HK-2 (cell line): Measurements from ENCODE around the gene IFNL4.
A peak's percentile ranks its signal among the peaks of the same experiment; 100 is the strongest.
"Not testable (repeated sequence)": the region's sequence is repeated elsewhere in the genome, so short reads cannot be mapped to it uniquely, and the experiment has no call there.

Experiments
- DNase-seq: peaks from one replicate; pipeline ENCODE4 v3.0.0-alpha.2; 2018; ENCODE audit not compliant: unreplicated experiment

The IFNL4 gene

DNA sequence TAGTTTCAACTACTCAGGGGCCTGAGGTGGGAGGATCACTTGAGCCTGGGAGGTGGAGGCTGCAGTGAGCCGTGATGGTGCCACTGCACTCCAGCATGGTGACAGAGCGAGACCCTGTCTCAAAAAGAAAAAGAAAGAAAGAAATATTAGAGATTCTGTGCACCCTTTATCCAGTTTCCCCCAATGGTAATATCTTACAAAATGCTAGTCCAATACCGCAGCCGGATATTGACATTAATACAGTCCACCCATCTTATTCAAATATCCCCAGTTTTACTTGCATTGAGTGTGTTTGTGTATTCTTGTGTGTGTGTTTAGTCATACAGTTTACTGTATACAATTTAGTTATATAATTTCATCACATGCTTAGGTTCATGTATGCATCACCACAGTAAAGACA is 8.6 kb upstream of the IFNL4 start:
- no peak for DNase-seq

DNA sequence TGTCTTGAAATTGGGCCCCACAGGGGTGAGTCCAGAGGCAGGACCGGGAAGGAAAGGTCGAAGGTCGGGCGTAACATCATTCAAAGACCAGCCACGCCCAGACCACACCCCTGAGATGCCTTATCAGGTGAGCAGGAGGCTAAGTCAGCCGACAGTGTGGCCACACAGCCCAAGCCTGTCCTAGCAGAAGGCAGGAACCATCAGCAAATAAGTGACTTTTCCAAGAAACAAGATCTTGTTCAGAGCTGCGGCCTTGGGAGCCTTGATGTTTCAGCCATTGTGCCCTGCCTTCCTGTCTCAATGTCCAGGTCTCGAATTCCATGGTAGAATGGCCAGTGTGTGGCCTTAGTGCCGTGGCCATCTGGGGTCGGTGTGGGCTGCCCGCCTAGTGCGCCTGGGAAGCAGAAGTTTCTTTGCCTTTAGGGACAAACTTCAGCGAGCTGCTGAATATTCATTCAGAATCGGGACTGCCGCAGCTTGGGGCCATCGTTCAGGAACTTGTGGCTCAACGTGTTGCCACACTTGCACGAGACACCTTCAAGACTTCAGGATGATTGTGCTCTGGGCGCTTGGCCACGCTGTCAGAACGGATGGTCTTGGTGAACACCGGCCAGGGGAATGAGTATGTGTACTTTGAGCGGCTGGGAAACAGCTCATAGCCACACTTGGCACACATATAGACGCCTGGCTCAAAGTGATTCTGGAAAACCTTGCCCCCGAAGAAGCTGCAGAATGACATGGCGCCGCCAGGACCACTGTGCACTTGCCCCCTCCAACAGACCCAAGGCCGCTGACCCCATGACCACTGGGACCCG is 6.1 kb upstream of the IFNL4 start:
- DNase-seq = no peak

DNA sequence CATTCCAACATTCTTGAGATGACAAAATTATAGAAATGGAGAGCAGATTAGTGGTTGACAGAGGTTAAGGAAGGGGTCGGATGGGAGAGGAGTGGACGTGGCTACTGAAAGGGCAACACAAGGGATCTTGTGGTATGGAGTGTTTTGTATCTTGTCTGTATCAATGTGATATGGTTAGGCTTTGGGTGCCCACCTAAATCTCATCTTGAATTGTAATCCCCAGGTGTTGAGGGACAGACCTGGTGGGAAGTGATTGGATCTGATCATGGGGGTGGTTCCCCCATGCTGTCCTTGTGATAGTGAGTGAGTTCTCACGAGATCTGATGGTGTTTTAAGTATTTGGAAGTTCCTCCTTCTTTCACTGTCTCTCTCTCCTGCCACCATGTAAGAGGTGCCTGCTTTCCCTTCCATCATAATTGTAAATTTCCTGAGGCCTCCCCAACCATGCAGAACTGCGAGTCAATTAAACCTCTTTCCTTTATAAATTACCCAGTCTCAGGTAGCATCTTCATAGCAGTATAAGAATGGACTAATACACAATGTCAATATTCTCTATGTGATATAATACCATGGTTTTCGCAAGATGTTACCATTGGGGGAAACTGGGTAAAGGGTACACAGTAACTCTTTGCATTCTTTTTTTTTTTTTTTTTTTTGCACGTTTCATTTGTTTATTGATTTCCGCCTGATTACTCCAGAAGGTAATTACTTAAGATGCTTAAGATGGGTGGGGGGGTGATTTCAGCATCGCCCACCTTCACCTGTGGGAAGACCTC is 4.9 kb upstream of the IFNL4 start:
- no peak for DNase-seq

DNA sequence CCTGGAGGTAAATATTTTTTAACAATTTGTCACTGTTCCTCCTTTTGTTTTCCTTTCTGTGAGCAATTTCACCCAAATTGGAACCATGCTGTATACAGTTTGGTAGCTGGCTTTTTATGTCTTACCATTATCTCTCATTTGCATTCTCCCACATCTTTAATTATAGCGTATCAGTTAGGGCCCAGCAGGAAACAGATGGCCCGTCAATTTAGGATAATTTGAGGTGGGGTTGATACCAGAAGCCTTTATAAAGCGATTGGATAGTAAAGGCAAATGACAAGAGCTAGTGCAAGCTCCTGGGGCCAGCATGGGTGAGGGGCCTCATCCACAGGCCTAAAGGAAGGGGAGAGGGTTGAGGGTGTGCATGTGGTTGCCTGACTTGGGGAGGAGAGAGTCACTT is 3.8 kb upstream of the IFNL4 start:
- DNase-seq = no peak

DNA sequence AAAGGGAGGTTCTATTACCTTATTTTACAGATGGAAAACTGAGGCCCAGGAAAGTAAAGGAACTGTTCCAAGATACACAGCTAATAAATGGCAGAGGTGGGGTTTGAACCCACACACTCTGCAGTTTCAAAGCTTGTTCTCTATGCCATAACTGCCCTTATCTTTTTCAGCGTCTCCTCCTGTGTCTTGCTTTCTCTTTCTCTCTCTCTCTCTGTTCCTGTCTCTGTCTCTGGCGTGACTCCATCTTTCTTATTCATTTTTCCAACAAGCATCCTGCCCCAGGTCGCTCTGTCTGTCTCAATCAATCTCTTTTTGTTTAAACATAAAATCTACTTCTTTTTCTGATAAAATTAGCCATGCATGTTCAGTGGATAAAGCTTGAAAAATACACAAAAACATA is 3.2 kb upstream of the IFNL4 start:
- DNase-seq = no peak

DNA sequence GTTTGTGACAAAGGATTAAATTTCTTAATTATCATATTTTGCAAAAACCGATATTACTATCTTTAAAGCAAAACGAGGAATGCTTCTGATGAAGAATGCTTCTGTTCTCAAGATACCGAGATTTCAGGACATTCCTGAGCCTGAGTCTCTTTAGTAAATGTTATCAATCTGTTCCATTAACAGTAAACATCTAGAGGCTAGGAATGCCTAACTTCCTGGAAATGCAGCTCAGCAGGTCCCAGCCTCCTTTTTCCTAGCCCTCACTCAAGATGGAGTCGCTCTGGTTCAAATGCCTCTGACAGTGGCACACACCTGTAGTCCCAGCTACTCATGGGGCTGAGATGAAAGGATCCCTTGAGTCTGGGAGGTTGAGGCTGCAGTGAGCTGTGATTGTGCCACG is 2.4 kb upstream of the IFNL4 start:
- no peak for DNase-seq

DNA sequence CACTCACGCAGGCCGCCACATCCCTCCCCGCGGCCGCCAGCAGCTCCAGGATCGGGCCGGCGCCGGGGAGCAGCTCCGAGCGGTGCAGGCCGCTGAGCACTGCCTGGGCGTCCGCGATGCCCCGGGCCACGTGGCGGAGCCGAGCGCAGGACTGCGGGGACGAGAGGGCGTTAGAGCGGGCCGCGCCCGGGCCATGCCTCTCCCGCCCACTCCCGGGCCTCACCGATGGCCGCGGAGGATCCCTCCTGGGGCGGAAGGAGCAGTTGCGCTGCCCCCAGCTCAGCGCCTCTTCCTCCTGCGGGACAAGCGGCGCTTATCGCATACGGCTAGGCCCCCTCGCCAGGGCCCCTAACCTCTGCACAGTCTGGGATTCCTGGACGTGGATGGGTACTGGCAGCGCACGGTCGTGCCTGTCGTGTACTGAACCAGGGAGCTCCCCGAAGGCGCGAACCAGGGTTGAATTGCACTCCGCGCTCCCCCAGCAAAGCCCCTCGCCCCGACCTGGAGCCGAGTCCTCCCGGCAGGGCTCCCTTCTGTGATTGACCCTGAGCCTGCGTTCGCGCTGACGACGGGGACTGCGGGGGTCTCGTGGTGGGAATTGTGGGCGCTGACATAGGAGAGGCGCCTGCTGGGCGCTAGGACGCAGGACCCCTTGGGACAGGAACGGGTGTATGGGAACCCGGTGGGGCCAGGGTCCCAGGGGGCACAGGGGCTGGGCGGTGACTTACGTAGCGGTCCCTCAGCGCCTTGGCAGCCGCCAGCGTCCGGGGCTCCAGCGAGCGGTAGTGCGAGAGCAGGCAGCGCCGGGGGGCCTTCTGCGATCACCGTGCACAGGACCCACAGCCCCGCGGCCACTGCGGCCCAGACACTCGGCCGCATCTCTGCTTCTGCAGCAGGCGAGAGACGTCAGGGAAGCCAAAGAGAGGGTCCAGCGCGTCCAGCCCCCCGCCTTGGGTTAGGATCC is 673 bp downstream of the IFNL4 start:
- no peak for DNase-seq

DNA sequence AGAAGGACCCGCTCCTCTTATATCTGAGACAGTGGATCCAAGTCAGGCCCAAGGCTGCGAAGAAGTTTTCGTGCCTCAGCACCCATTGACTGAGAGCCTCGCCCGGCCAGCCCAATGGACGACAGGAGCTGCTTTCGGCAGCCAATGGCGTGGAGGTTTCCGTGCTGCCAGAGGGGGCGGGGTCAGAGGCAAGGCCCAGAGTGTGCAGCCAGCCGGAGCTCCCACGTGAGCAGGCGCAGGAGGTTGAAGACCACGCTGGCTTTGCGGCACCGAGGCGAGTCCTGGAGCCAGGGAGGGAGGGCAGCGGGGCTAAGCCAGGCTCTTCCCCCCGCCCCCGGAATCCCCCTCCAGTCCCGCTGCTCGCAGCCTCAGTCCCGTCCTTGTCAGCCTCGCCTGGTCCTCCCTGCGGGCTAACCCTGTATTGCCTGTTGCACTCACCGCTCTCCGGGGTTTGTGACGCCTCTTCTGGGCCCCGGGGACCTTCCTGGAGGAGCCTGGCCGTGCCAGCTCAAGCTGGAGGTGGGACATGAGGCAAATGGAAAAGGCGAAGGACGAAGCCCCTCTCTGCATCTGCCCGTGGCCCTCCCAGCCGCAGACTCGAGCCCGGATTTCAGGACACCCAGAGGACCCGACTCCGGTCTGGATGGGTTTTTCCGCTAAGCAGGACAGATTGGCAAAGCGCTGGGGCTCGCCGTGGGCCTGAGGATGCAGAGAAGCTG is 1.5 kb downstream of the IFNL4 start:
- DNase-seq = peak; percentile 82

DNA sequence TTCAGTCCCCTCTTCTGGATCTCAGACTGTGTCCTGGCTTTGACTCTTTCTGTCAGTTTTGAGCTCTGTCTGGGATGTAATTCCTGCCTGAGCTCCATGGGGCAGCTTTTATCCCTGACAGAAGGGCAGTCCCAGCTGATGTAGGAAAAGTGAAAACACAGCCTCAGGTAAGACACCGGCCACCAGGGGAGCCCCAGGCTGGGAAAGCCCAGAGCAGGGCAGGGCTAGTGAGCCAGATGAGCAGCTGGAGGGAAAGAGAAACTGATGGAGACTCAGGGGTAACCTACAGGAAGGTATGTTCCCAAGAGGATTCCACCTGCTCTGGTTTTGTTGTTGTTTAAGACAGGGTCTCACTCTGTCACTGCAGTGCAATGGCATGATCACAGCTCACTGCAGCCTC is 3.5 kb downstream of the IFNL4 start:
- DNase-seq = not testable (repeated sequence)

DNA sequence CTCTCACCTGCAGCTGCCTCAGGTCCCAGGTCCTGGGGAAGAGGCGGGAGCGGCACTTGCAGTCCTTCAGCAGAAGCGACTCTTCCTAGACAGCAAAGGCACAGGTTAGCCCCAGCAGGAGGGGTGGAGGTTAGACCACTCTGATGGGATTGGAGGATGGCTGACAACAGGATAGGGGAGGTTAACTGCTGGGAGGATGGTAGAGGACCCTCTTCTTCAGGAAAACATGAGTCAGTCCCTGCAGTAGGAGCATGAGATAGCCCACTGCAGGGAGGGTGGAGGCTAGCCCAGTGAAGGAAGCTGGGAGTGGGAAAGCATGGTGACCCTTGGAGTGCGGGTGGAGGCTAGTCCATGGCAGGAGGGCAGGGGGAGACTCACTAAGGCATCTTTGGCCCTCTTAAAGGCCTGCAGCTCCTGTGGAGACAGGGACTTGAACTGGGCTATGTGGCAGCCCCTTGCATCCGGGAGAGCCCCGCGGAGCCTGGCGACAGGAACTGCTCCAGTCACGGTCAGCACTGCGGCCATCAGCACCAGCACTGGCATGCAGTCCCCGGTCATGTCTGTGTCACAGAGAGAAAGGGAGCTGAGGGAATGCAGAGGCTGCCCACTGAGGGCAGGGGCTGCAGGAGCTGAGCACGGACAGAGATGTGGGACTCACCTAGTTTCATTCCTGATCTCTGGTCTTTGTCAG is 4.1 kb downstream of the IFNL4 start, which contains the start of gene IFNL3:
Gene IFNL3 (minus strand): TSS at position 597 of the 691 bp plus-strand sequence. CDS start 39 bp downstream, at position 558.
- DNase-seq = not testable (repeated sequence)

DNA sequence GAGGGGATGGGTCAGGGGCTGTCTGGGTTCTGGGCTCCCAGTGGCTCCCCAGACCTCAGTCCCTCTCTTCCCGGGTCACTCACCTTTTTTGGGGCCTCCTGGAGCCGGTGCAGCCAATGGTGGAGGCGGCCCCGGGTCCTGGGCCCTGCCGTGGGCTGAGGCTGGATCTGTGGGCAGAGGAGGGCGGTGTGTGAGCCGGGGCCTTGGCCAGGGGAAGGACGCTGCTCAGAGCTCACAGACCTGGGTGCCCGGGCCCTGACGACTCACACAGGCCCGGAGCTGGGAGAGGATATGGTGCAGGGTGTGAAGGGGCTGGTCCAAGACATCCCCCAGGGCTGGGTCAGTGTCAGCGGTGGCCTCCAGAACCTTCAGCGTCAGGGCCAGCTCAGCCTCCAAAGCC is 4.9 kb downstream of the IFNL4 start:
- not testable (repeated sequence) for DNase-seq

DNA sequence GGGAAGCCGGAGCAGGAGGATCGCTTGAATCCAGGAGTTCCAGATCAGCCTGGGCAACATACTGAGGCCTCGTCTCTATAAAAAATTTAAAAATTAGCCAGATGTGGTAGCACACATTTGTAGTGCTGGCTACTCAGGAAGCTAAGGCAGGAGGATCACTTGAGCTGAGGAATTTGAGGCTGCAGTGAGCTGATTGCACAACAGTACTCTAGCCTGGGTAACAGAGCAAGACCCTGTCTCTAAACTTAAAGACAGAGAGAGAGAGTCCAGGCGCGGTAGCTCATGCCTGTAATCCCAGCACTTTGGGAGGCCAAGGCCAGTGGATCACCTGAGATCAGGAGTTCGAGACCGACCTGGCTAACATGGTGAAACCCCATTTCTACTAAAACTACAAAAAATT is 8.2 kb downstream of the IFNL4 start:
- no peak for DNase-seq

DNA sequence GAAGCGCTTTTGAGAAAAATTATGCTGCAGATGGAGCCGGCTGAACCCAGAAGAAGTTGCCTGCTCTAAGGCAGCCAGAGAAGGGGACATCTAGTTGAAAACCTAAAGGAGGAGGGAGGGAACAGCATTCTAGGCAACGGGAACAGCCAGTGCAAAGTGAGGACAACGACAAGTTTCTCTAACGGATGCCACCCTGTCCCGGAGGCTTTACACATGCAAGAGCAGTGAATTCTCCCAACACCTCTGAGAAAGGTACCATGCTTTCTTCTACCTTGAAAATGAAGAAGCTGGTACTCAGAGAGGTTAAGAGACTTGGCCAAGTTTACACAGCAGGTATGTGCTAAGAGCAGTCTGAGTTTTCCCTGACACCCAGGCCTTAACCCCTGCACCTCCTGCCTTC is 9.7 kb downstream of the IFNL4 start:
- DNase-seq = no peak

DNA sequence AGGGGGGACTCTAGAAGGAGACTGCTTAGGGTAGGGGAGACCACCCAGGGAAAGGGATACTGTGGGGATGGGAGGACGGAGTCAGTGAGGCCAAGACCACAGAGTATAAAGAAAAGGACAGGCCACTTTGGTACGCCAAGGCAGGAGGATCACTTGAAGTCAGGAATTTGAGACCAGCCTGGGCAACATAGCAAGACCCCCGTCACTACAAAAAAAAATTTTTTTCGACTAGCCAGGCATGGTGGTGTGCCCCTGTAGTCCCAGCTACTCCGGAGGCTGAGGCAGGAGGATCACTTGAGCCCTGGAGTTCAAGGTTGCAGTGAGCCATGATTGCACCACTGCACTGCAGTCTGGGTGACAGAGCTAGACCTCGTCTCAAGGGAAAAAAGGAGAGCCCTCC is 10.4 kb downstream of the IFNL4 start:
- DNase-seq = no peak

DNA sequence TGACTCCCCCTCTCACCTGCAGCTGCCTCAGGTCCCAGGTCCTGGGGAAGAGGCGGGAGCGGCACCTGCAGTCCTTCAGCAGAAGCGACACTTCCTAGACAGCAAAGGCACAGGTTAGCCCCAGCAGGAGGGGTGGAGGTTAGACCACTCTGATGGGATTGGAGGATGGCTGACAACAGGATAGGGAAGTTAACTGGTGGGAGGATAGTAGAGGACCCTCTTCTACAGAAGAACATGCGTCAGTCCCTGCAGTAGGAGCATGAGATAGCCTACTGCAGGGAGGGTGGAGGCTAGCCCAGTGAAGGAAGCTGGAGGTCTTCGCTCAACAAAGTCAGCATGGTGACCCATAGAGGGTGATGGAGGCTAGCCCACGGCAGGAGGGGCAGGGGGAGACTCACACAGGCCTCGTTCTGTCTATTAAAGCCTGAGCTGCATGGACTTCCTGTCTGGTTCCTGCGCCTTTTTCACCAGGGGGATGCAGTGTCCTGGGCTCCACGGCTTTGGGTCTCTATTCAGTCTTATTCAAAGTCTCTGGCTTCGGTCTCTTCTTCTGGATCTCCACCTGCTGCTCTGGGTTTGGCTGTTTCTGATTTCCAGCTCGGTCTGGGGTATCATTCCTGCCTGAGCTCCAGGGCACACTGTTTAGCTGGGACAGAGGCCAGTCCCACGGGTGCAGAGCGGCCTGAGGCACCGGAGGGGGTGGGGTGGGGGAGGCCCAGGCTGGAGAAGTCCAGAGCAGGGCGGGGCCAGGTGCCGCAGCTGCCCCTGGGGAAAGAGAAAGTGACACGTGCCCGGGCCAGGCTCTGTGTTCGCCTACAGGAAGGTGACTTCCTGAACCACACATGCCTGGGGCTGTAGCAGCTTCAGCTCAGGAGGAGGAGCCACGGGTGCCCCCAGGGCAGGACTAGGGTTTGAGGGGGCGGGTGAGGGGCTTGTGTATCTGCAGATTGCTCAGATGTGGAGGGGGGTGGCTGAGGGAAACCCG is 11.2 kb downstream of the IFNL4 start:
- peak; percentile 63 for DNase-seq

DNA sequence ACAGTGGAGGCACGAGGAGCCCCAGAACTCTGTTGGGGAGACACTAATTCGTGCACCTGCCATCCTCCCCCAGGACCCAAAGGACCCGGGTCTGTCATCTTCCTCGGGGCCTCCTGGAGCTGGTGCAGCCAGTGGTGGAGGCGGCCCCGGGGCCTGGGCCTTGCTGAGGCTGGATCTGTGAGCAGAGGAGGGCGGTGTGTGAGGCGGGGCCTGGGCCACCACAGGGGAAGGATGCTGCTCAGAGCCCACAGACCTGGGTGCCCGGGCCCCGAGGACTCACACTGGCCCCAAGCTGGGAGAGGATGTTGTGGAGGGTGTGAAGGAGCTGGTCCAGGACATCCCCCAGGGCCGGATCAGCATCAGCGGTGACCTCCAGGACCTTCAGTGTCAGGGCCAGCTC is 12.1 kb downstream of the IFNL4 start:
- DNase-seq = no peak

DNA sequence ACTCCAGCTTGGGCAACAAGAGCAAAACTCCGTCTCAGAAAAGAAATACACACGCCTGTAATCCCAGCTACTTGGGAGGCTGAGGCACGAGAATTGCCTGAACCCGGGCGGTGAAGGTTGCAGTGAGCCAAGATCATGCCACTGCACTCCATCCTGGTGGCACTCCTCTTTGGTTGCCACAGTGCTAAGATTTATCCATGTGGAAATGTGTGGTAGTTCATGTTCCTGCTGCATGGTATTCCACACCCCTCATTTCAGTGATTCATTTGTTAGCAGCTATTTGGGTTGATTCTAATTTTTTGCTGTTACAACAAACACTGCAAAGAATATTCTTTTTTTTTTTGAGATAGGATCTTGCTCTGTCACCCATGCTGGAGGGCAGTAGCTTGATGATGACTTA is 15.9 kb downstream of the IFNL4 start:
- no peak for DNase-seq

DNA sequence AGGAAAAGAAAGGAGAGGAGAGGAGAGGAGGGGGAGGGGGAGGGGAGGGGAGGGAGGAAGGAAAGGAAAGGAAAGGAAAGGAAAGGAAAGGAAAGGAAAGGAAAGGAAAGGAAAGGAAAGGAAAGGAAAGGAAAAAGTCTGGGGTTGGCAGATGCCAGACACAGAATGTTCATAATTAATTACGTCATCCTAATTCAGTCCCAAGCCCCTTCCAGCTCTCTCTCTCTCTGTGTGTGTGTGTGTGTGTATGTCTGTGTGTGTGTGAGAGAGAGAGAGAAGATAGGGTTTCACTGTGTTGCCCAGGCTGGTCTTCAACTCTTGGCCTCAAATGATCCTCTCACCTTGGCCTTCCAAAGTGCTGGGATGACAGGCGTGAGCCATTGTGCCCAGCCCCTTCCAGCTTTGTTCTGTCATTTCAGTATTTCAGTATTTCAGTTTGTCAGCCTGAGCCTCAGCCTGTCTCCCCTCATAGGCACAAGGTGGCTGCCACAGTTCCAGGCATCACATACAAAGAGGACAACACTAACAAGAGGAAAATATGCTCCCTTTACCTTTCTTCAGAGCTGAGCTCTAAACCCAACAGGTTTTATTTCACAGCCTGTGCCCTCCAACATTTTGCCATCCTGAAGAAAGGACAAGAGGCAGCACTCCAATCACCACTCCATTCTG is 18.4 kb downstream of the IFNL4 start:
- DNase-seq = no peak

DNA sequence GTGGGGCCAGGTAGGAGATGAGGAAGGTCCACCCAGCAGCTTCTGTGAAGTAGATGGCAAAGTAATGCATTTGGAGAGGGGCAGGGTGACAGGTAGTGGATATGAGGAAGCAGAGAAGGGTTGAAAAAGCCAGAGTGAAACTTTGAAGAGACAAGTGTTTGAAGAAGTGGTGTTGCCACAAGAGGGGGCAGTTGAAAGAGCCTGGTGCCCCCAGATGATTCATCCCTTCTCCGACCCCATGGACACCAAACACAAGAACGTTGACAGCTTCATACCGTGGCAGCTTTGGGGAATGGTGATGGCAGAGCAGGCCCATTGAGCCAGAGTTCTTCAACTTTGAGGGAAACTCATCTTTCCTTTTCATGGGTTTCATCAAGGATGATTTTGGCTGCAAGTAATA is 23.7 kb downstream of the IFNL4 start:
- no peak for DNase-seq
